AG04450 (cell line): ENCODE results near the gene TPP1. TPM values are rescaled to one million over a fixed set of nuclear protein-coding genes. Genes with fewer than 3 reads are reported as not detected.

ENCODE experiments used
- CTCF ChIA-PET: fragments of 300-600, 350-600 bp; formaldehyde crosslinking; extraction: SDS; loops from one replicate; lab custom pipeline; 2022; ENCODE audit warnings: antibody characterized with exemption, inconsistent platforms; lab: Charles Lee
- POLR2A ChIA-PET: fragments of 350-600 bp; formaldehyde crosslinking; extraction: SDS; loops from one replicate; lab custom pipeline; 2021; ENCODE audit warnings: antibody characterized with exemption, inconsistent platforms; lab: Yijun Ruan, JAX
- DNase-seq: peaks from one replicate; pipeline ENCODE4 v3.0.0-alpha.2; 2011; ENCODE audit warnings: low read depth, low spot score
- H3K27ac ChIP-seq: one replicate; pipeline ENCODE4 v1.5.1; 2012; ENCODE audit warnings: low read depth, low read length, control low read depth
- H3K27me3 ChIP-seq: one replicate; pipeline ENCODE4 v1.6.0; 2012; ENCODE audit warnings: low read length; ENCODE audit not compliant: control insufficient read depth, insufficient read depth
- H3K4me3 ChIP-seq: 2 replicates; pipeline ENCODE4 v1.5.1; 2011; ENCODE audit warnings: mild to moderate bottlenecking, low read depth, low read length, control low read depth
- H3K9me3 ChIP-seq: 2 replicates; pipeline ENCODE4 v1.5.1; 2012; ENCODE audit warnings: low read length; ENCODE audit not compliant: control insufficient read depth, insufficient read depth
- polyA plus RNA-seq: library from polyadenylated mRNA; depleted of rRNA; stranded (reverse); fragments of >200 nt; gene quantifications from 2 replicates; pipeline ENCODE4 v1.2.3, GENCODE V29; 2011
- TF ChIP-seq, protein P1 (sequence below): IDR thresholded peaks from 2 replicates; pipeline ENCODE4 v1.5.1; 2011; ENCODE audit warnings: low read depth, low read length, control low read depth, inconsistent platforms

Gene TPP1
- polyA plus RNA-seq, 1 experiment = 152 TPM

GRCh38 chr11:6574816-6575715 lies 44.2 kb downstream of the TPP1 start:
- H3K27me3 ChIP-seq = no peaks in the 10 kb centered on the region
- POLR2A ChIA-PET = no interaction called here
- H3K27ac ChIP-seq = no peak overlapping the region
- TF ChIP-seq, protein P1, sequence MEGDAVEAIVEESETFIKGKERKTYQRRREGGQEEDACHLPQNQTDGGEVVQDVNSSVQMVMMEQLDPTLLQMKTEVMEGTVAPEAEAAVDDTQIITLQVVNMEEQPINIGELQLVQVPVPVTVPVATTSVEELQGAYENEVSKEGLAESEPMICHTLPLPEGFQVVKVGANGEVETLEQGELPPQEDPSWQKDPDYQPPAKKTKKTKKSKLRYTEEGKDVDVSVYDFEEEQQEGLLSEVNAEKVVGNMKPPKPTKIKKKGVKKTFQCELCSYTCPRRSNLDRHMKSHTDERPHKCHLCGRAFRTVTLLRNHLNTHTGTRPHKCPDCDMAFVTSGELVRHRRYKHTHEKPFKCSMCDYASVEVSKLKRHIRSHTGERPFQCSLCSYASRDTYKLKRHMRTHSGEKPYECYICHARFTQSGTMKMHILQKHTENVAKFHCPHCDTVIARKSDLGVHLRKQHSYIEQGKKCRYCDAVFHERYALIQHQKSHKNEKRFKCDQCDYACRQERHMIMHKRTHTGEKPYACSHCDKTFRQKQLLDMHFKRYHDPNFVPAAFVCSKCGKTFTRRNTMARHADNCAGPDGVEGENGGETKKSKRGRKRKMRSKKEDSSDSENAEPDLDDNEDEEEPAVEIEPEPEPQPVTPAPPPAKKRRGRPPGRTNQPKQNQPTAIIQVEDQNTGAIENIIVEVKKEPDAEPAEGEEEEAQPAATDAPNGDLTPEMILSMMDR = no peak
- H3K9me3 ChIP-seq = peaks cover 8% of the 10 kb centered on the region; the same call in 1 of the 2 replicates
- no peak overlapping the region for H3K4me3 ChIP-seq
- no peak for DNase-seq
- CTCF ChIA-PET = interaction anchor here (0.6 to 1.2 kb wide), 2 partner anchors 128 to 196 kb away, joined by 4 to 6 read pairs; no protein-coding TSS in a partner anchor

- H3K27ac ChIP-seq = no peak overlapping the region
- ChIA-PET POLR2A (no interaction called here), CTCF (no interaction called here)
- peak; percentile 39 for DNase-seq
- TF ChIP-seq, protein P1 = no peak
- no peak overlapping the region for H3K4me3 ChIP-seq
- H3K27me3 ChIP-seq = no peaks in the 10 kb centered on the region
- H3K9me3 ChIP-seq = peaks cover 8% of the 10 kb centered on the region; the same call in 1 of the 2 replicates
Measured at GRCh38 chr11:6572215-6572614, 47.0 kb downstream of the TPP1 start.

GRCh38 chr11:6571434-6572008 lies 47.7 kb downstream of the TPP1 start:
- CTCF ChIA-PET = no interaction called here
- DNase-seq = no peak
- POLR2A ChIA-PET = no interaction called here
- Histone ChIP-seq H3K27ac (no peak overlapping the region), H3K27me3 (no peaks in the 10 kb centered on the region), H3K9me3 (peaks cover 8% of the 10 kb centered on the region; the same call in 1 of the 2 replicates), H3K4me3 (no peak overlapping the region)
- TF ChIP-seq, protein P1 = no peak

DNA sequence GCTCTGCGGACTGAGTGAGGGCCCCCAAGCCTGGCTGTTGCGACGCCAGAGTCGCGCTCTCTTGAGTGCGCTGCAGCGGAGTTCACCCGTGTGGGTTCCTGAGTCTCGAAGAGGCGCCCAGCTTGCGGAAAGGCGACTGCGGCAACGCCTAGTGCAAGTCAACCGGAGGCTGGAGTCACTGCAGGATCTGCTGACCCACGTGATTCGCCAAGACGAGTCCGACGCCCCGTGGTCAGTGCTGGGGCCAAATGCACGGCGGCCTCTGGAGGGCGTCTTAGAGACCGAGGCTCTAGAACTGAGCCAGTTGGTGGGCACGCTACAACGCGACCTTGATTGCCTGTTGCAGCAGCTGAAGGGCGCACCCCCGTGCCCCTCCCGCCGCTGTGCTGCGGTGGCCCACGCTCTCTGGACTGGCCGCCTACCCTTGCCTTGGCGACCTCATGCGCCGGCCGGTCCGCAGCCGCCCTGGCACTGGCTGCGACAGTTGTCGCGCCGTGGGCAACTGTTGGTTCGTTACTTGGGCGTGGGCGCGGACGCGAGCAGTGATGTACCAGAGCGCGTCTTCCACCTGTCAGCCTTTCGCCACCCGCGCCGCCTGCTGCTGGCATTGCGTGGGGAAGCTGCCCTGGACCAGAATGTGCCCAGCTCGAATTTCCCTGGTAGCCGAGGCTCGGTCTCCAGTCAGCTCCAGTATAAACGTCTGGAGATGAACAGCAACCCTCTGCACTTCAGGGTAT lies 48.4 kb downstream of the TPP1 start:
- CTCF ChIA-PET = no interaction called here
- Histone ChIP-seq H3K9me3 (peaks cover 8% of the 10 kb centered on the region; the same call in 1 of the 2 replicates), H3K27ac (no peak overlapping the region), H3K27me3 (no peaks in the 10 kb centered on the region), H3K4me3 (no peak overlapping the region)
- POLR2A ChIA-PET = no interaction called here
- TF ChIP-seq, protein P1 = no peak
- no peak for DNase-seq
